GM10266 (cell line): ENCODE data around the gene BTN1A1.
A peak's percentile ranks its signal among the peaks of the same experiment; 100 is the strongest.

ENCODE experiments used
- DNase-seq: peaks from one replicate; pipeline ENCODE4 v3.0.0; 2012; ENCODE audit errors: extremely low spot score
- TF ChIP-seq, protein P1 (sequence below): IDR thresholded peaks from 2 replicates; pipeline ENCODE4 v1.5.1; 2012; ENCODE audit warnings: mild to moderate bottlenecking, low read depth; ENCODE audit not compliant: control insufficient read depth, insufficient read depth; ENCODE audit errors: missing control alignments

The BTN1A1 gene

DNA sequence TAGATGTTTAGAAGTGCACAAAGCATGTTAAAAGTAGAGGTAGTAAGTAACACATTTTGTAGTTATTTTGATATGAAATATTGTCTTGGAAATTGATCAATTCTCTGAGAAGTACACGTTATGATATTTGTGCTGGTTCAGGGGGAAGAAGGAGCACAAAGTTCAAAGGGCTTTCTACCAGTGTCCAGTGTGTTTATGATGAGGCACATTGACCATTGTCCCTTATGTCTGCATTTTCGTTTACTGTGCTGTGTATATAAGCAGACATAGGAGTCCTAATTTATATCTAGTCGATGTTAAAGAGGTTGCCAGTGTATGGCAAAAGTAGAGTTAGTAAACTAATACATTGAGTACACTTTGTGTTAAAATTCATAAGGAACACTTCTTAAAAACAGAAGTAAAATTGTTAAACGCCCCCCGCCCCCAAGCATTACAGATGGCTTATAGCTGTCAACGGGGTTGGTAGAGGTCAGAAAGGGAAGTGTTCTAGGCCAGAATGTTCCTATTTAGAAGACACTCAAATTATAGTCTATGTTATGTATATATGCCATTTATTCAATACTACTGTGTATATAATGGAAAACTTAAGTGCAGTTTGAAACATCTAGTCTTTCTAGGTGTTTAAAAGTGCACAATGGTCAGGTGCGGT lies 24.7 kb downstream of the BTN1A1 start:
- TF ChIP-seq, protein P1, sequence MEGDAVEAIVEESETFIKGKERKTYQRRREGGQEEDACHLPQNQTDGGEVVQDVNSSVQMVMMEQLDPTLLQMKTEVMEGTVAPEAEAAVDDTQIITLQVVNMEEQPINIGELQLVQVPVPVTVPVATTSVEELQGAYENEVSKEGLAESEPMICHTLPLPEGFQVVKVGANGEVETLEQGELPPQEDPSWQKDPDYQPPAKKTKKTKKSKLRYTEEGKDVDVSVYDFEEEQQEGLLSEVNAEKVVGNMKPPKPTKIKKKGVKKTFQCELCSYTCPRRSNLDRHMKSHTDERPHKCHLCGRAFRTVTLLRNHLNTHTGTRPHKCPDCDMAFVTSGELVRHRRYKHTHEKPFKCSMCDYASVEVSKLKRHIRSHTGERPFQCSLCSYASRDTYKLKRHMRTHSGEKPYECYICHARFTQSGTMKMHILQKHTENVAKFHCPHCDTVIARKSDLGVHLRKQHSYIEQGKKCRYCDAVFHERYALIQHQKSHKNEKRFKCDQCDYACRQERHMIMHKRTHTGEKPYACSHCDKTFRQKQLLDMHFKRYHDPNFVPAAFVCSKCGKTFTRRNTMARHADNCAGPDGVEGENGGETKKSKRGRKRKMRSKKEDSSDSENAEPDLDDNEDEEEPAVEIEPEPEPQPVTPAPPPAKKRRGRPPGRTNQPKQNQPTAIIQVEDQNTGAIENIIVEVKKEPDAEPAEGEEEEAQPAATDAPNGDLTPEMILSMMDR, result no peak
- no peak for DNase-seq

DNA sequence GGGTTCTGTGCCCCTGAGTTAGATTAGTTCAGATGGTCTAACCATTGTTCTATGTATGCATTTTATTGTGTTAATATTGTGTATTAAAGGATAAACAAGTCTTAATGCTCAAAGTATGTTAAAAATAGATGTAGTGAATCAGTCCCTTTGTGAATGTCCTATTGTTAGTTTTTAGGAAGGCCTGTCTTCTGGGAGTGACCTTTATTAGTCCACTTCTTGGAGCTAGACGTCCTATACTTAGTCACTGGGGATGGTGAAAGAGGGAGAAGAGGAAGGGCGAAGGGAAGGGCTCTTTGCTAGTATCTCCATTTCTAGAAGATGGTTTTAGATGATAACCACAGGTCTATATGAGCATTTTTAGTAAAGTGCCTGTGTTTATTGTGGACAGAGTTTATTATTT lies 25.7 kb downstream of the BTN1A1 start:
- DNase-seq, result no peak
- TF ChIP-seq, protein P1, result no peak

DNA sequence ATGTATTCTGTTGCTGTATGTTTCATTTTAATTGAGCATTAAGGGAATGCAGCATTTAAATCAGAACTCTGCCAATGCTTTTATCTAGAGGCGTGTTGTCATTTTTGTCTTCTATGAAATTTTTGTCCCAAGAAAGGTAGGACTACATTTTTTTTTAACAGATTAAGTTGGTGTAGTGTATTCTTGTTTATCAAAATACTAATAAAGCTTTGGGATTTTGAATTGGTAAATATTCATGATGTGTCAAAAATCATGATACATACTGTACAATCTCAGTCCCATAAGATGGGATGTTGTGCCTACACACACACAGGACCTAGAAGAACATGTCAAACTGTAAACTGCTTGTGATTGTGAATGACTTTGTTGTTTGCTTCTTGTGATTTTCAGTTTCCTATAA lies 26.8 kb downstream of the BTN1A1 start:
- TF ChIP-seq, protein P1, result no peak
- no peak for DNase-seq

DNA sequence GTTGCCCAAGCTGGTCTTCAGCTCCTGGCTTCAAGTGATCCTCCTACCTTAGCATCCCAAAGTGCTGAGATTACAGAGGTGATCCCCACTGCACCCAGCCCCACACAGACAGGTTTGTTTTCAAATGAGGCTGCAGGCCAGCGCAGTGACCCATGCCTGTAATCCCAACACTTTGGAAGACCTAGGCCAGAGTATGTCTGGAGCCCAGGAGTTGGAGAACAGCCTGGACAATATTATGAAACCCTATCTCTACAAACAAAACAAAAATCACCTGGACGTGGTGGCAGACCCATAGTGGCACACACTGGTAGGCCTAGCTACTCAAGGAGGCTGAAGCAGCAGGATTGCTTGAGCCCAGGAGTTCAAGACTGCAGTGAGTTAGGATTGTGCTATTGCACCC lies 30.1 kb downstream of the BTN1A1 start:
- no peak for DNase-seq
- TF ChIP-seq, protein P1, result no peak

DNA sequence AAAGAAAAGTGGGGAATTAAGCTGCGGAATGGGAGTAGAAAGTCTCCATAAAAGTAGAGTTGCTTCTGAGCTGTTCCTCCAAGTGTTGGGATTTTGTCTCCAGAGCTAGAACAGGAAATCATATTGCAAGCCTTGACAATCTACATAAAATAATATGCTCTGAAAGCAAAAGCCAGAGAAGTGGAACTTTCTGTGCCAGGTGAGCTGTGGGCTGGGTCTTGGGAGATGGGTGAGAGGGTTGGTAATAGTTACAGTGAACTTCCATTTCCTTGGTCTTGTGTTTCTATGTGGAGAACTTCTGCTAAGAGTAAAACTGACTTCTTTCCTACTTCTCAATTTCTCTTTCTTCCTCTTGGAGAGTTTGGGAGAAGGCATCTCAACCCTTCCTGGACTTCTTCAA lies 31.8 kb downstream of the BTN1A1 start:
- DNase-seq, result no peak
- TF ChIP-seq, protein P1, result no peak

DNA sequence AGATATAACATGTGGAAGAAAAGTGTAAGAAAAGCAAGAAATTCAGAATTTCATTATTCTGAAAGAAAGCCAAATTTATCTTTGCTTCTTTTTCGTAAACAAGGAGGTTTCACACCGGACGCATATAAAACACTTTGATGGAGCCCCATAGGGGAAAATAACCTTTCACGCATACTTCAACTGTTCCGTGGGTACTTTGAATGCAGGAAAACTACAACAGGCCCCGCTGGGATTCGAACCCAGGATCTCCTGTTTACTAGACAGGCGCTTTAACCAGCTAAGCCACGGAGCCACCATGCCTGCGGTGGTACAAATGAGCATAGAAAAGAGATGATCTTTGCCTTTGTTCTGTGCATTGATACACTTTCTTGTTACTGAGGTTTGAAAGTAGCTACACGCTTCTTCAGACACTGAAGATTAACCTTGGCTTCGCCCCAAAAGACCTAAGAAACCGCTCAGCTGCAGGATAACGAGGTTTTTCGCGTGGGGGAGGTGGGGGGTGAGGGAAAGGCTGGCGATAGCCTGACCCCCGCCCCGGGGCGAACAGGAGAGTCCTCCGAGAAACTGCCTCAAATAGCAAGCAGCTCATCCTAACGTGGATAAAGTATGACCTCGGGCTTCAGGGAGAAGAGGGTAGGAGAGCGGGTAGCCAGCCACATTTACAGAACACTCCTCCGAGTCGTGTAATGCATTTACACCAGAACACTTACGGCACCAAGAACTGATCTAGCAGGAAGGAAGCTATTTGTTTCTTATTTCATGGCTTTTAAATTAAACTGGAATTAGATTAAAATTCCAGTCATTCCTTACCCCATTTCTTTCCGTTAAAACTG lies 32.8 kb downstream of the BTN1A1 start:
- TF ChIP-seq, protein P1, result no peak
- peak; percentile 74 for DNase-seq

DNA sequence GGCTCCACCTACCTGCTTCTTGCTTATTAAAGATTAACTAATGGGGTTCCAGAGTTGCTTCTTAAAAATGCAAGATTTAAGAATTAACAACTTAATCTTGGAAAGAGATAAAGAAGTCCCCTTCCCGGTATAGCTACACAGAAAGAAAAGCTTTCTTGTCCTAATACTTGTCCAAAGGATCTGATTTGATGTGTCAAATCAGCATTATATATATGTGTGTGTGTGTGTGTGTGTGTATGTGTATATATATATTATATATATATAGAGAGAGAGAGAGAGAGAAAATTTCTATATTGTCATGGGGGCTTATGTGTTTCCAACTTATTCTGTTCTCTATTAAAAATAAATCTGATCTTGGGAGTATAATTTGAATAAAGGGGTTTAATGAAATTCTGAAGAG lies 33.4 kb downstream of the BTN1A1 start:
- no peak for DNase-seq

More for the DNA sequence above, 33.4 kb downstream of the BTN1A1 start:
- TF ChIP-seq, protein P1, result no peak
